C4-2B (cell line): ENCODE data around the gene SLC44A5.
"Not testable (repeated sequence)": the region's sequence is repeated elsewhere in the genome, so short reads cannot be mapped to it uniquely, and the experiment has no call there.

Source experiments
- H3K27ac ChIP-seq: fragments of 450-650 bp; 2 replicates; pipeline ENCODE4 v1.5.1; 2017
- CTCF ChIP-seq: fragments of 450-650 bp; conservative IDR thresholded peaks from 2 replicates; pipeline ENCODE4 v1.5.1; 2017; ENCODE audit warnings: mild to moderate bottlenecking
- ZFX ChIP-seq: fragments of 450-650 bp; IDR thresholded peaks from 2 replicates; pipeline ENCODE4 v1.6.1; 2017

Gene SLC44A5

GRCh38 chr1:75502776-75503175, 108.1 kb downstream of the SLC44A5 start:
- no peak overlapping the region for H3K27ac ChIP-seq
- no peak for TF ChIP-seq ZFX
- TF ChIP-seq CTCF: no peak

- no peak overlapping the region for H3K27ac ChIP-seq
- no peak for TF ChIP-seq CTCF
- TF ChIP-seq ZFX: no peak
Measured at GRCh38 chr1:75501577-75502295, 109.2 kb downstream of the SLC44A5 start.

- H3K27ac ChIP-seq: no peak overlapping the region
- TF ChIP-seq ZFX (no peak), CTCF (no peak)
Measured at GRCh38 chr1:75492011-75492410, 118.9 kb downstream of the SLC44A5 start.

- TF ChIP-seq ZFX: no peak
- no peak for TF ChIP-seq CTCF
- H3K27ac ChIP-seq: no peak overlapping the region
Measured at GRCh38 chr1:75487399-75487798, 123.5 kb downstream of the SLC44A5 start.

GRCh38 chr1:75484789-75485188, 126.1 kb downstream of the SLC44A5 start:
- TF ChIP-seq ZFX (no peak), CTCF (no peak)
- H3K27ac ChIP-seq: no peak overlapping the region

- TF ChIP-seq ZFX: no peak
- no peak overlapping the region for H3K27ac ChIP-seq
Measured at GRCh38 chr1:75482951-75483350, 128.0 kb downstream of the SLC44A5 start.

GRCh38 chr1:75476486-75476885, 134.4 kb downstream of the SLC44A5 start:
- not testable (repeated sequence) for H3K27ac ChIP-seq

- TF ChIP-seq ZFX (no peak), CTCF (no peak)
- H3K27ac ChIP-seq: no peak overlapping the region
Measured at GRCh38 chr1:75475696-75476095, 135.2 kb downstream of the SLC44A5 start.
